ENCODE measurements around the gene PUM1.

DNA sequence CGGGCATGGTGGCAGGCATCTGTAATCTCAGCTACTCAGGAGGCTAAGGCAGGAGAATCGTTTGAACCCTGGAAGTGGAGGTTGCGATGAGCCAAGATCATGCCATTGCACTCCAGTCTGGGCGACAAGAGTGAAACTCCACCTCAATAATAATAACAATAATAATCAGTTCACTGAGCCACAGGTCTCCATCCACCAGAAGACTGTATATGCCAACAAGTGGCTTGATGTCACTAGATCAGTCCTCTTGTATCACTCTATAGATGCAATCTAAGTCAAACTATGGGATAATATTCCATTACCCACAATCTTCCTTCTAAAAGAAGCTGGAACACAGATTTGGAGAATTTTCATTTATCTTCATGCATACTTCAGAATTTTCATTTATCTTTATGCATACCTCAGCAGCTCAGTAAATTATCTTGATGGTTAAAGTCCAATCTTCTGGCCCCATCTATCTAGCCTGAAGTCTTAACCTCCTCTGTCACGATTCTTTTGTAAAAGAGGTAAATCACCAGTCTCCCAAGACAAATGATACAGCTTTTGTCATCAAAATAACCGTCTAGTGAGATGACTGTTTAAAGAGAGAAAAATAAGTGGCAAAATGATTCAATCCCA lies 61.8 kb downstream of the PUM1 start:
- TF ChIP-seq, protein P1, sequence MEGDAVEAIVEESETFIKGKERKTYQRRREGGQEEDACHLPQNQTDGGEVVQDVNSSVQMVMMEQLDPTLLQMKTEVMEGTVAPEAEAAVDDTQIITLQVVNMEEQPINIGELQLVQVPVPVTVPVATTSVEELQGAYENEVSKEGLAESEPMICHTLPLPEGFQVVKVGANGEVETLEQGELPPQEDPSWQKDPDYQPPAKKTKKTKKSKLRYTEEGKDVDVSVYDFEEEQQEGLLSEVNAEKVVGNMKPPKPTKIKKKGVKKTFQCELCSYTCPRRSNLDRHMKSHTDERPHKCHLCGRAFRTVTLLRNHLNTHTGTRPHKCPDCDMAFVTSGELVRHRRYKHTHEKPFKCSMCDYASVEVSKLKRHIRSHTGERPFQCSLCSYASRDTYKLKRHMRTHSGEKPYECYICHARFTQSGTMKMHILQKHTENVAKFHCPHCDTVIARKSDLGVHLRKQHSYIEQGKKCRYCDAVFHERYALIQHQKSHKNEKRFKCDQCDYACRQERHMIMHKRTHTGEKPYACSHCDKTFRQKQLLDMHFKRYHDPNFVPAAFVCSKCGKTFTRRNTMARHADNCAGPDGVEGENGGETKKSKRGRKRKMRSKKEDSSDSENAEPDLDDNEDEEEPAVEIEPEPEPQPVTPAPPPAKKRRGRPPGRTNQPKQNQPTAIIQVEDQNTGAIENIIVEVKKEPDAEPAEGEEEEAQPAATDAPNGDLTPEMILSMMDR (IDR thresholded peaks at IDR 0.05; ENCODE audit: poor library complexity), result no peak
- no peak for TF ChIP-seq EZH2phosphoT487 (IDR thresholded peaks at IDR 0.05; ENCODE audit: low read depth, severe bottlenecking, unreplicated experiment)
